Measurements from ENCODE around the gene RAPGEF2. TPM values are rescaled to one million over a fixed set of nuclear protein-coding genes. Genes with fewer than 3 reads are reported as not detected.
"Not testable (repeated sequence)": the region's sequence is repeated elsewhere in the genome, so short reads cannot be mapped to it uniquely, and the experiment has no call there.

Gene RAPGEF2
- total and polyA plus RNA-seq, 10 donors = 4.4 to 115 (median 91.0) TPM

- peak overlapping the region in 1 of 8 donors; percentile 19 for H3K4me3 ChIP-seq
- H3K27me3 ChIP-seq (replicated peaks in 1 of 7) = no peaks in the 10 kb centered on the region
- H3K4me1 ChIP-seq = peaks cover 6 to 87% (median 55%) of the 10 kb centered on the region in 6 donors
- no peak for DNase-seq
- 47 to 73% (median 60%) methylated on average over 5 of the region's 5 CpGs for WGBS, 5 donors
- peak overlapping the region in 6 of 8 donors; percentile 28 to 78 (median 74) for H3K27ac ChIP-seq
- no peaks in the 10 kb centered on the region for H3K36me3 ChIP-seq
- H3K9me3 ChIP-seq = no peaks in the 10 kb centered on the region
- no peak for TF ChIP-seq POLR2AphosphoS5 (IDR thresholded peaks at IDR 0.05)
- no peak for TF ChIP-seq CTCF (IDR thresholded peaks at IDR 0.05 in 8 of 11, conservative IDR thresholded peaks at IDR 0.05 in 3 of 11)
- TF ChIP-seq POLR2A (IDR thresholded peaks at IDR 0.05) = no peak
- intact Hi-C loops (cut with DNase I; ENCODE audit: low total_unique reads) = loop anchor here (10.0 kb wide), 1 partner anchor 453 kb away; the partner anchor contains the start of gene PPID
Observed at GRCh38 chr4:159177265-159178150, 74.6 kb downstream of the RAPGEF2 start.

- Histone ChIP-seq H3K4me1 (peaks cover 6 to 82% (median 54%) of the 10 kb centered on the region in 6 donors), H3K9me3 (no peaks in the 10 kb centered on the region), H3K27ac (peak overlapping the region in 6 of 8 donors; percentile 28 to 78 (median 74)), H3K4me3 (peak overlapping the region in 1 of 8 donors; percentile 19), H3K36me3 (no peaks in the 10 kb centered on the region), H3K27me3 (replicated peaks in 1 of 7) (no peaks in the 10 kb centered on the region)
- intact Hi-C loops (cut with DNase I; ENCODE audit: low total_unique reads) = loop anchor here (10.0 kb wide), 1 partner anchor 453 kb away; the partner anchor contains the start of gene PPID
- WGBS, 5 donors = 24 to 65% (median 50%) methylated on average over 2 of the region's 2 CpGs
- TF ChIP-seq CTCF (IDR thresholded peaks at IDR 0.05 in 8 of 11, conservative IDR thresholded peaks at IDR 0.05 in 3 of 11) (no peak), POLR2A (IDR thresholded peaks at IDR 0.05) (no peak), POLR2AphosphoS5 (IDR thresholded peaks at IDR 0.05) (no peak)
- DNase-seq = no peak
Observed at GRCh38 chr4:159178151-159178546, 75.3 kb downstream of the RAPGEF2 start.

GRCh38 chr4:159178979-159179969 lies 76.4 kb downstream of the RAPGEF2 start:
- peaks cover 0 to 3% (median 0%) of the 10 kb centered on the region in 8 donors for H3K9me3 ChIP-seq
- intact Hi-C loops (cut with DNase I; ENCODE audit: low total_unique reads) = loop anchor here (10.0 kb wide), 1 partner anchor 454 kb away; the partner anchor contains the start of gene PPID
- H3K27ac ChIP-seq = peak overlapping the region in 6 of 8 donors; percentile 28 to 78 (median 74)
- no peaks in the 10 kb centered on the region for H3K36me3 ChIP-seq
- peaks cover 6 to 71% (median 49%) of the 10 kb centered on the region in 6 donors for H3K4me1 ChIP-seq
- peak overlapping the region in 3 of 8 donors; percentile 7 to 19 (median 12) for H3K4me3 ChIP-seq
- no peak for TF ChIP-seq CTCF (IDR thresholded peaks at IDR 0.05 in 8 of 11, conservative IDR thresholded peaks at IDR 0.05 in 3 of 11)
- TF ChIP-seq POLR2AphosphoS5 (IDR thresholded peaks at IDR 0.05) = no peak
- TF ChIP-seq POLR2A (IDR thresholded peaks at IDR 0.05) = no peak
- WGBS, 5 donors = 39 to 56% (median 46%) methylated on average over 3 of the region's 3 CpGs
- no peak for DNase-seq
- no peaks in the 10 kb centered on the region for H3K27me3 ChIP-seq (replicated peaks in 1 of 7)

GRCh38 chr4:159183885-159184605 lies 81.2 kb downstream of the RAPGEF2 start:
- DNase-seq; H3K27me3 ChIP-seq (replicated peaks in 1 of 7); intact Hi-C loops (cut with DNase I; ENCODE audit: low total_unique reads); H3K36me3 ChIP-seq; H3K9me3 ChIP-seq; H3K27ac ChIP-seq; H3K4me3 ChIP-seq: not testable (repeated sequence)
- 86 to 93% (median 88%) methylated on average over 3 to 4 of the region's 4 CpGs for WGBS, 5 donors
- H3K4me1 ChIP-seq = peaks cover 0 to 39% (median 17%) of the 10 kb centered on the region in 6 donors

Measured in spleen (tissue), 11 donors.